H4 (cell line): ENCODE data around the gene NEK9. TPM values are rescaled to one million over a fixed set of nuclear protein-coding genes. Genes with fewer than 3 reads are reported as not detected.

Source experiments
- DNase-seq: peaks from one replicate; pipeline ENCODE4 v3.0.0-alpha.2; 2015; ENCODE audit warnings: low spot score
- total RNA-seq: library from RNA; depleted of rRNA; stranded (reverse); fragments of >200 nt; shearing (Covaris generic); gene quantifications from 2 replicates; pipeline ENCODE4 v1.2.3, GENCODE V29; 2014

The NEK9 gene
- total RNA-seq, 1 experiment from 2014 or later, result 0.12 TPM

DNA sequence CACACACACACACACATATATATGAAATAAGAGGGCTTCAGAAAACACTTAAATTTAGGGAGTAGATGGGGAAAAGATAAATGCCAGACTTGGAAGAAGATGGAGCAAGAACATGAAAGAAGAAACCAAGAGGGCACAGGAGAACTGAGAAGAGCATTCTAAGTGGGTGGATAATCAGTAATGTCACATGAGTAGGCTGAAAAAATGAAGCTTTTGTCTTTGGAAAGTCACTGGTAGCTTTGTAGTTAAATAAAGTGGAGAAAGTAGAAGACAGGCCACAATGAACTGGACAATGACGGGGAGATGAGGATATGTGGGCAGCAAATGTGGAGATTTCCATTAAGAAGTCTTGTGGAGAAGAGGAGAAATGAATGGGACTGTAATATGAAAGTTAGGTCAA lies 59.6 kb downstream of the NEK9 start:
- no peak for DNase-seq

- DNase-seq, result no peak
Observed at GRCh38 chr14:75066691-75067090, 60.2 kb downstream of the NEK9 start.

DNA sequence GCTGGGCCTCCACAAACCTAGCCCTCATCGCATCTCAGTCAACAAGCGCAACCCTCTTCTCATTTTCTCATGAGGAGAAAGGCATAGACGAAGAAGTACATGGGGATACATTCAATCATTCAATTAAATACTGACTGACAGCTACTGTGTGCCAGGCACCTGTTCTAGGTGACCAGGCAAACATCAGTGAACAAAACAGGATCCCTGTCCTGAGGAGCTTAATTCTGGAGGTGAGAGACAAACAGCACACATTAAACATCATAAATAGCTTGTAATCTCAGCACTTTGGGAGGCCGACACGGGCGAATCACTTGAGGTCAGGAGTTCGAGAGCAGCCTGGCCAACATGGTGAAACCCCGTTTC lies 62.7 kb downstream of the NEK9 start:
- DNase-seq, result no peak

DNA sequence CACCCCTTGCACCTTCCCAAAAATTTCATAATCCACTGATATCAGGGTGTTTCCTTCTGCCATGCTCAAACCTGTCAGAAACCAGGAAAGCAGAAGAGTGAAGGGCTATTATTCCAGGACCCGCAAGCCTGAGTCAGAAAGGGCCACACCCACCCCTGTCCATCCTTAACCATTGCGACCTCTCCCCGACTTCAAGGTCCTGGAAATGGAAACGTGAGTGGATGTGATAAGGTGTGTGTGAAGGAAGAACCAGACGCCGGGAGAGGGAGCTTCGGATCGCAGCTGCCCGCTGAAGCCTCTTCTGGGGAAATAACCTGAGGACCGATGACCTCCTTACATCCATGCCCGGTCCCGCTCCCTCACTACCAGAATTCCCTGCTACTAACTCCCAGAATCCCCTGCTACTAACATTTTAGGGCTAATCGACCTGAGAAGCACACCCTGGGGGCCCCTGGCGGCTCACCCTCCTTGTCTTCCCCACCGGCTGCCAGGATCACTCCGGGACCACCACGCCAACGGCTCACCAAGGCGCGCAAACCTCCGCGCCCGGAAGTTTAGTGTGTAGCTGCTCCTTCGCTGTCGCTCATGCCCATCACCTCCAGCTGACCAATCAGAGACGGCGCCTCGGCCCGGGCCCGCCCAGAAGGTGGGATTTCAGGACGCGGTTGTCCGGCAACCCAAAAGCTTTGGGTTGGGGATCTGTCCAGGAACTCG lies 63.2 kb downstream of the NEK9 start, which contains the start of gene ACYP1:
TSS of gene ACYP1 (minus strand) at position 534 of the 714 bp plus-strand sequence. CDS start at position 63, 471 bp downstream.
- peak; percentile 70 for DNase-seq

- no peak for DNase-seq
Observed at GRCh38 chr14:75063013-75063412, 63.8 kb downstream of the NEK9 start.

DNA sequence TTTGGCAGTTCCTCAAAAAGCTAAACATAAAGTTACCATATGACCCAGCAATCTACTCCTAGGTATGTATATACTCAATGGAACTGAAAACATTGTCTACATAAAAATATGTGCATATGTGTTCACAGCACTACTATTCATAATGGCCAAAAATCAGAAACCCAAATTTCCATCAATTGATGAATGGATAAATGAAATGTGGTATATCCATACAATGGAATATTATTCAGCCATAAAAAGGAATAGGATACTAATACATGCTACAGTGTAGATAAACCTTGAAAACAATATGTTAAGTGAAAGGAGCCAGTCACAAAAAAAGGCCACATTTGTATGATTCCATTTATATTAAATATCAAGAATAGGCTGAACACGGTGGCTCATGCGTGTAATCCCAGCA lies 66.4 kb downstream of the NEK9 start:
- no peak for DNase-seq

- DNase-seq, result no peak
Observed at GRCh38 chr14:75059642-75060041, 67.2 kb downstream of the NEK9 start.

- DNase-seq, result no peak
Observed at GRCh38 chr14:75054421-75054820, 72.4 kb downstream of the NEK9 start.

GRCh38 chr14:75053396-75054291 lies 73.2 kb downstream of the NEK9 start:
- no peak for DNase-seq

GRCh38 chr14:75051556-75051899 lies 75.3 kb downstream of the NEK9 start:
- DNase-seq, result no peak

- peak; percentile 68 for DNase-seq
Observed at GRCh38 chr14:75050852-75051555, 75.8 kb downstream of the NEK9 start, which contains the start of gene MLH3. MLH3 (minus strand) TSS chr14:75051467; CDS start chr14:75049655, 1,812 bp downstream.

DNA sequence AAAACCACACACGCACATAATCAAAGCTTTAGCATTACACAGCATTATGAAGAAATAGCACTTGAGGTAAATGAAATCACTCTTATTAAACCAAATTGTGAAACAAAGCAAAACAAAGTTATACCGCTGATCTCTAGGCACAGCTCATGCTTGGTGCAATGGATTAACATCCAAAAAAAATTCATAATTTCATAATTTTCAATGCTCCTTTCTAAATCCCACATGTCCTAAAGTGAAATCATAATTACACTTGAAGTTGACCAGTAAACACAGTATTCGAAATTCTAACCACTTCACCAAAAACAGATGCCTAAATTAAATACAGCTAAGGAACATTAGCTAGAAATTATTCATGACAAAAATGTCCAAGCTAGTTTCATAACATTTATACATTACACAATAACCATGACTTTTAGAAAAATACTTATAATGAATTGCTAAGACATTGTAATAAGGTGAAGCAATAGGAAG lies 77.1 kb downstream of the NEK9 start:
- no peak for DNase-seq

- DNase-seq, result no peak
Observed at GRCh38 chr14:75049136-75049535, 77.7 kb downstream of the NEK9 start.

- DNase-seq, result no peak
Observed at GRCh38 chr14:75048101-75048500, 78.7 kb downstream of the NEK9 start.

DNA sequence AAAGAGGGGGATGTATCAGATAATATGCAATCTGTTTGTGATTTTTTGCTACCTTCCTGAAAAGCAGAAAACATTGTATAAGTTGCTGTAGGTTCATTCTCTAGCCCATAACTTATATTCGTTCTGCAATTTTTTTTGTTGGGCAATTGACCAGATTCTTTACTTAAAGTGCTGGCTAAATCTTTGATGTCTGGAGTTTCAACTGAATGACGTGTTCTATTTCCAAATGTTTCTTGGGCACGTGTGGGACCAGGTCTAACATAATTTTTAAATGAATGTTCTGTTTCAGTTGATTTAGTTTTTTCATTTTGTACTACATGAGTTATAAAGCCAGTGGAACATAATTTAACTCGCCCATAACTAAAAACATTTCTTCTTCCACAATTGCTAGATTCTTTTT lies 79.3 kb downstream of the NEK9 start:
- no peak for DNase-seq

DNA sequence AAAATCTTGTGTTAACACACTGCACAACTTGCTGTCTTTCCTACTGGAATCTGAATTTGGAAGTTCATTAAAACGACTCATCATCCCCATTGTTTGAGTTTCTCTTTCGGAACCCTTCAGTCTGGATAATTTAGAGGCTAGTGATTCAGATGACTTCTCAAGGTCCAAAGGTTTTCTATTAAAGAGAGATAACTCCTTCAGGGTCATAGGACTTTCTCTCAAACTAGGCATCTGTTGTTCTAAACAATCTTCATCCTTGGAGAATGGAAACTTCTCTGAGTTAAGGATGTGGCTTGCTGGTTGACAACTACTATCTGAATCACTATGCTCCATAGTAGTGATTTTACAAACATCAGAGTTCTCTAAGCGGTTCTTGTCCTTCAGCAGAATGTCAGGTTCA lies 79.9 kb downstream of the NEK9 start:
- DNase-seq, result no peak

DNA sequence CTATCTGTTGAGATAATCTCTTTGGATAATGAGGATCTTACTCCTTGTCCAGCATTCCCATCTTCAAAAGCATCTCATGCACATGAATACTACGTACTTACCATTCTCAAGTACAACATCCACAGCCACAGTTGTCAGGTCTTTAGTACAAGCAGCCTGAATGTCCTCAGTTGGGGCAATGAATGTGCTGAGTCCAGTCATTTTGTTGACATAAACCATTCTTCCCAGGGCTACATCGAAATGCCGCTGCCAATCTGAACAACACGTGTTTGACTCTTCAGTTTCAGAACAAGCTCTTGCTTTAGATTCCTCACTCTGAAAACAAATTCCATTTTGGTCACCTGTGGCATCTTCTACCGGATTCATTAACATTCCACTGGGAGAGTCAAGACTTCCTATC lies 80.6 kb downstream of the NEK9 start:
- DNase-seq, result no peak

DNA sequence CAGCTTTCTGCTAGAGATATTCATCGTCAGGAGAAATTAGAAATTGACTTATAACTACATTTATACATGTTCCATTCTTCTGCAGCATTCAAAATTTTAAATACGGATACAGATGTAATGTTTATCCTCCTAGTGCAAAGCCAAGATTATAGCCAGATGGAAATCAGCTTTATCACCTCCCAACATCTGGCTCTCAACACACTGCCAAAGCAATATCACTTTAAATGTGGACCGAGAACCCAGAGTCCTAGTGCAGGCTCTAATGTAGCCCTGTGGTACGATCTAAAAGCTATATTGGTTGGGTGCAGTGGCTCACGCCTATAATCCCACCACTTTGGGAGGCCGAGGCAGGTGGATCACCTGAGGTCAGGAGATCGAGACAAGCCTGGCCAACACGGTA lies 82.1 kb downstream of the NEK9 start:
- no peak for DNase-seq

DNA sequence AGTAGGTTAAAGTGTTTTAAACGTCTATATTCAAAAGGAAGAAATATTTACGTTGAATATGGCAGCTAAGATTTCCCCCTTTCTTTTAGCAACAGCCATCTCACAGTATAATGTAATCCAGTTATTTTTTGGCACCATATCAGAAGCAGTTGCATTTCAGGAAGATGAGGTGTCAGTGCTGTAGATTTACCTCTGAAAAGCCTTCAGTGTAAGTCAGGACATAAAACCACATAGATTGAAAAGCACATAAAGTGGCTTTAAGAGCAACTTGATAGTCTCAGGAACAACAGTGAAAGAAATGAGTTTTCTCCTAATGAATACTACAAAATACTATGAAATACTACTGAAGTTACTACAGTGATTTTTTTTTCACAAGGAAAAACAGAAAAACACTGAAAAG lies 82.5 kb downstream of the NEK9 start:
- no peak for DNase-seq

GRCh38 chr14:75042035-75042434 lies 84.8 kb downstream of the NEK9 start:
- no peak for DNase-seq

- no peak for DNase-seq
Observed at GRCh38 chr14:75041613-75042012, 85.2 kb downstream of the NEK9 start.

DNA sequence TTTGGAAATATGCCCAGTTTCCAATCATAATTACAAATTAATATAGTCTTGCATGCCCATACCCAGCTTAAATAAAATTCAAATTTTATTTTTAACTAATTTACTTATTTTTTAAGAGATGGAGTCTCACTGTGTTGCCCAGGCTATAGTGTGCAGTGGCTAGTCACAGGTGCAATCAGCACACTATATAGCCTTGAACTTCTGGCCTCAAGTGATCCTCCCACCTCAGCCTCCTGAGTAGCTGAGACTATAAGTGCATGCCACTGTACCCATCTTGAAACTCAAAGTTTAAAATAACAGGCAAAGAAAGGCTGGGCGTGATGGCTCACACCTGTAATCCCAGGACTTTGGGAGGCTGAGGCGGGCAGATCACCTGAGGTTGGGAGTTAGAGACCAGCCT lies 85.9 kb downstream of the NEK9 start:
- no peak for DNase-seq
